GM15510 (cell line): ENCODE measurements around the gene FAT1.

ENCODE experiments used
- POLR2A ChIP-seq: IDR thresholded peaks from 3 replicates; pipeline ENCODE4 v1.6.1; 2011; ENCODE audit warnings: borderline replicate concordance; ENCODE audit not compliant: insufficient read length; ENCODE audit errors: extremely low read depth

The FAT1 gene

DNA sequence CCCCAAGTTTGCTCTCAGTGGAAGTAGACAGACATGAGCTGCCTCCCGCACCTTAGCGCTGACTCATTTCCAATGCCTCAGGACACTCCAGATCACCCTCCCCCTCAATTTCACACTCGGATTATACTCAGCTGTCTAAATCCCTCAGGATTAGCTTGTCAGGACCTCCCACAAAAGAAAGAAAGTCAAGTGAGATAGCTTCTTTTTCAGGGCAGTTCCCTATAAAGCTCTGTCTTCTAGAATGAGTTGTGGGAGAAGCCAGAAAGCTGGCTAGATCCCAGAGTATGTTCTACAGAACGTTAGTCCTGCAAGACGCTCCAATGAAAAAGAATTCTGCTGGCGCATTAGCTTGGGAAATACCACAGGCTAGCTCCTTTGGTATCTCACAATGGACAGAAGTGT is 117.1 kb downstream of the FAT1 start:
- TF ChIP-seq POLR2A, result no peak

DNA sequence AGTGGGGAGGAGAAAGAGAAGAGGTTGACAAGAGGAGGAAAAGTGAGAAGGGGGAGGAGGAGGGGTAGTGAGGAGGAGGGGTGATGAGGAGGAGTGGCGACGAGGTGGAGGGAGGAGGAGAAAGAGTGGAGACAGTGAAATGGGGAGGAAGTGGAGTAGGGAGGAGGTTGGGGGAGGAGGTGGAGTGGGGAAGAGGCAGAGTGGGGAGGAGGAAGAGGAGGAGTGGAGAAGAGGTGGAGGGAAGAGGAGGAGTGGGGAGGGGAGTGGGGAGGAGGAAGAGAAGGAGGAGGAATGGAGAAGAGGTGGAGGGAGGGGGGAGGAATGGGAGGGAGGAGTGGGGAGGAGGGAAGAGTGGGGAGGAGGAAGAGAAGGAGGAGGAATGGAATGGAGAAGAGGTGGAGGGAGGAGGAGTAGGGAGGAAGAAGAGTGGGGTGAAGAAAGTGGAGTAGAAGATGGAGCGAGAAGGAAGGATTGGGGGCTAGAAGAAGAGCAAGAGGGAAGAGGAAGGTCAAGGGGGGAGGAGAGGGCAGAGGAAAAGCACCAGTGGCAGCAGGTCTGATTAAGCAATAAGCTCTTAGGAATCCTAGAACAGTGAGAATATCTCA is 118.3 kb downstream of the FAT1 start:
- TF ChIP-seq POLR2A, result no peak

DNA sequence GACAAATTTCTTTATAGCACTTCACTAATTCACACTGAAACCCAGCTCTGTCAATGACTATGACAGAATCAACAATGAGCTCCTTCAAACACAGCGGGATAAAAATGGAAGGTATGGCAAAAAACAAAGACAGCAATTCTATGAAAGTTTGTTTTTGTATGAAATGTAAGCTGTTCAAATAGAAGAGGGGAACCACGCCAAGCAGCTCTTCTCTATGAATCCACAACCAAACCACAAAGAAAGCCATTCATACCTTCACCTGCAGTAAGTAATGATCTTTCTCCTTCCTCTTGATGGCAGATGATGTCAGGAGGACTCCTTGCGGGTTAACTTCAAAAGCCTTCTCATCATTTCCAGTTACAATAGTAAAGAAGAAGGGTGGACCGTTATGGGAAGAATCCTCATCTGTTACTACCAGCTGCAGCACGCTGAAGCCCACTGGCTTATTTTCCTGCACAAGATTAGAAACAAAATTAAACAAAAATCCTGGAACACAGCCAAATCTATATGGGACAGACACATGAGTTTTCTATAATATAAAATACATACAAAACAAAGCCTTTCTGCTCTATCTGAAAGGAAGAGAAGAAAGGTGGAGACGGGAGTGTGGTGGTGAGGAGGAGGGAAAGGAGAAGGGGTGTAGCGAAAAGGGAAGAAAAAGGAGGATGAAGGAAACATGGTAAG is 119.4 kb downstream of the FAT1 start:
- no peak for TF ChIP-seq POLR2A

DNA sequence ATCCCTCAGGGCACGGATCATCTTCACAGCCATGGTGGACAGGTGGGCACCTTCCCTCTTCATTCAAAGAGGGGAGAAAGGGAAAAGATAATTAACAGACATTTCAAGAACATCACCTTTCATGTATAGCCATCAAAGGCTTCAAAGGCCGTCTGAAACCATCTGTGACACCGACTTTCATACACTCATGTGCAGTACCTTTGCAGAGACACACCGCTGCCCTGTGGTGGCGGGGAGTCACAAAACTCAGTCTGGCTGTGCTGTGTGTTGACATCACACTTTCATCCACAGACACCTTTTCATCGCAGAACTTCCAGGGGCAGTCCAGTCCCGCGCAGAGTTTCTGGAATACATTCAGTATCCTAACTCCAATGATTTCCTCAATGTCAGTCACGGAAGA is 120.7 kb downstream of the FAT1 start:
- TF ChIP-seq POLR2A, result no peak

DNA sequence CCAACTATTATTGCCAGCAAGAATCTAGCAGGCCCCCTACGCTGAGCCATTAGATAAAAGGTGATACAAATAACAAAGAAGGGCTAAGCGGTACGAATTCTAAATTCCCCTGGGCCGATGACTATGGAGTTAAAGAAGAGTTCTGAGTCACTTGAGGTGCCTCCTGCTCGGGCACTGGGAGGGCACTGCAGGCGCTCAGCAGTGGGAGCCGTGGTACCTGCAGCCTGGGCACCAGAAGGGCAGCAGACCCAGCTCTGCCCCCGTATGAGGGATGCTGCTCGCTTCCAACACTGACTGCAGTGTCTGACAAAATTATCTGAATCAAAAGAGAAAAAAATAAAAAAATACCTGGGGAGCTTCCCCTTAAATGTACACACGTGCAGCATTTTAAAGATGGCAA is 124.2 kb downstream of the FAT1 start:
- no peak for TF ChIP-seq POLR2A

DNA sequence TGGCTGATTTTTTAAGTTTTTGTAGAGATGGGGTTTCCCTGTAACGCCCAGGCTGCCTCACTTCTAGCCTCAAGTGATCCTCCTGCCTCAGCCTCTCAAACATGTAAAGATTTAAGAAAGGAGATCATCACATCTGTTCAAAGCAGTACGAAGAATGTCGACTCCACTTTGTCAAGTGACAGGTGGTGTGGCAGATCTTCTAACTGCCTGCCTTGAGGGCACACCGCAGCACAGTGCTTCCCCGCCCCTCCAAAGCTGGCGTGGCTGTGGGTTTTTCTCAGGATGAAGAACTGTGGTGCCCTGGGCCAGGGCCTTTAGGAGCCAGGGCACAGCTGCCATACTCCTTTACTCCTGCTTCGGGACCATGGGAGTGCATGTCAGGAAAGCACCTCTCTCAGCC is 125.0 kb downstream of the FAT1 start:
- TF ChIP-seq POLR2A, result no peak

DNA sequence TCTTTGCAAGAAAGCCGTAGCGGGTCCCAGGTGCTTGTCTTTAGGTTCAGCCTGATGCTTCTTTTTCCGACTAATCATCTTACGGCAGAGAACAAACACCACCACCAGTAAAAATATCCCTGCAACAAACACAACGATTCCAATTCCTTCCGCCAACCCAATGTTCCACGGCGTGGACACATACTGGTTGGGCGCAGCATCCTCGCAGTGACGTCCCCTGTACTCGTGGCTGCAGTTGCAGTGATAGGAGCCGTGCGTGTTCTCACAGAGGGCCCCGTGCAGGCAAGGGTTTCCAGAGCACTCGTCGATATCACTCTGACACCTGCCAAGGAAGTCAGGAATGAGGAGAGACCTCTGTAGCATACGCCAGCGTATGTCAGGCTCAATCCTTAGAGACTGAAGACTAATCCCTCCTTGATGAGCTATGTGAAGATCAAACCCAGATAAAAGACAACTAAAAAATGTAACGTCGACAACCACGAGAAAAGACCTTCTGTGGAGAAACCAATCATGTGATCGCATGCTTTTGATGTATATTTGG is 126.7 kb downstream of the FAT1 start:
- no peak for TF ChIP-seq POLR2A

DNA sequence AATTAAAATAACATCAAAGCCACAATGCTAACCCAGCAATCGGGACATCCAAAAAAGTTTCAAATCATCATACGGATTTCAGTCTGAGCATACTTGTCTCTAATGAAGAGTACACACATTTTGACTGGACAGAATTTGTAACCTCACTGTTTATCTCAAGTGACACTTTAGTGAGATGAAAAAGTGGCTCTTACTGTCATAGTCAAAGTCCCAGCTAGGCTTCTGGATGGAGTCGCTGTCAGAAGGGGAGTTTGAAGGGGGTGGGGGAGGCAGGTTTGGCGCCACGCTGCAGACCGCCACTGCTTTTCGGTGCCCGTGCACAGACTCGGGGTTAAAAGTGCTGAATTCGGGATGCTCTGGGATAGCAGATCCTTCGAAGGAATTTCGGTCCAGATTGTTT is 127.3 kb downstream of the FAT1 start:
- TF ChIP-seq POLR2A, result no peak

DNA sequence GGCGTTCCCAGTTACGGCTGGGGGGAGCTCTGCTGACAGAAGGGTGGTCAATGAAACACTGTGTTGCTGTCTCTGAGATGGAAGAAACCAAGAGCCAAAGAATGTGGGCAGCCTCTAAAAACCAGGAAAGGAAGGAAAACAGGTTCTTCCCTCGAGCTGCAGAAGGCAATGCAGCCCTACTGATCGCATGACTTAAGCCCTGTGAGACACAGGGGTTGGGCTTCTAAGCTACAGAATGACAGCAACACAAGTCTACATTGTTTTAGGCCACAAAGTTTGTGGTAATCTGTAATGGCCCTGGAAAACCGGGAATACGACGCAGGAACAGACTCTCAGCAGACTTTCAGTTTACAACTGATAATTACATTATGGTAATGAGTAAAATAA is 130.1 kb downstream of the FAT1 start:
- TF ChIP-seq POLR2A, result no peak

DNA sequence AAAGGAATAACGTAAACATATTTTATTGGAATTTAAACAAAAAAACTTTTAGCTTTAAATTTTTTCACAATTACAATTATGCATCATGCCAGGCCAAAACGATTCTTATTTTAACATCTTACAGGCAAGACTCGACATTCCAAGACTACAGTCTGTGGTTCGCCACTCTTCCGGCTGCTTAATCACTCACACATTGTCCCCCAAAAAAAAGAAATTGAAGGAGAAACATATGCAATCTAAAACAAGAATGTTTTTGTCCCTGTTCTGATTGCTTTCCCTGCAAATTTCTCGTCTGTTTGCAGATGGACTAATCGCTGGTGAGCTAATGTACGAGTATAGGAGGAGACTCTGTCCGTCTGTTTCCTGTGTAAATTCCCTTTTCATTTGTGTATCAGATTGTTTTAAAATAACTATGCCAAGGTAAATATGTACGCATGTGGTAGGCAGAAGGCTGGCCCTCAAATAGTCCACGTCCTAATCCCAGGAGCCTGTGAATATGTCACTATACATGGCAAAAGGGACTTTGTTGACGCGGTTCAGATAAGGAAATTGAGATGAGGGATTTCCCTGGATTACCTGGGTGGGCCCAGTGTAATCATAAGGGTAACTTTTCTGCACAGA is 130.6 kb downstream of the FAT1 start:
- no peak for TF ChIP-seq POLR2A

DNA sequence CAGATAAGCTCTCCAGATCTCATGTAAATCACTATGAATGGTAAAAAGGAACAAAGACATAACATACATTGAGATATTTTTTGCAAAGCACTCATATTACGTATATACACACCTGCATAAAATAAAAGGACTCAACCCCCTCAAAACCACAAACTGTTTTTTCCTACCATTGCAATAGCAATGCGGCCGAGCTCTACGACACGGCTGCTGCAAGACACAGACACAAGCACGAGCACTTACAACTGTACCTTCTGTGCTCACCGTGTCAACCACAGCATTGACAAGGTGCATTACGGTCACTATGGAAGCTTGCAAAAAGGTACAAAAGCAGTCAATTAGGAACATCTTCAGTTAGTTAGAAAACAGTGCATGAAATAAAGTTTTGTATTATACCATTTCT is 131.2 kb downstream of the FAT1 start:
- no peak for TF ChIP-seq POLR2A

DNA sequence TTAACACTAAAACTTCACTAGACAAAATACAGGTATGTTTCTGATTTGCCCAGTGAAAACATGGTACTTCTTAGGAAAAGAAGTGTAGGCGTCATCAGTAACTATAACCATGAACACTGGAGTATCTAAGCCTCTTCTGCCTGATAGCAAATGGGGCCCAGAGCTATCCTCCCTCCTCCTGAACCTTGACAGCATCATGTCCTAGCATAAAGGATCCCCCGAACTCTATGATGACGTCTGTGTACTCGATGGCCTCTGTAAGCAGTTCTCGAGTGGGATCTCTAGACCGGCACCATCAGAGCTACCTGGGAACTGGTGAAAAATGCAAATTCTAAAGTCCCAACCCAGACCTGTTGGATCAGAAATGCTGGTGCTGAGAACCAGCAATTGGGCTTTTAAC is 132.0 kb downstream of the FAT1 start:
- no peak for TF ChIP-seq POLR2A

DNA sequence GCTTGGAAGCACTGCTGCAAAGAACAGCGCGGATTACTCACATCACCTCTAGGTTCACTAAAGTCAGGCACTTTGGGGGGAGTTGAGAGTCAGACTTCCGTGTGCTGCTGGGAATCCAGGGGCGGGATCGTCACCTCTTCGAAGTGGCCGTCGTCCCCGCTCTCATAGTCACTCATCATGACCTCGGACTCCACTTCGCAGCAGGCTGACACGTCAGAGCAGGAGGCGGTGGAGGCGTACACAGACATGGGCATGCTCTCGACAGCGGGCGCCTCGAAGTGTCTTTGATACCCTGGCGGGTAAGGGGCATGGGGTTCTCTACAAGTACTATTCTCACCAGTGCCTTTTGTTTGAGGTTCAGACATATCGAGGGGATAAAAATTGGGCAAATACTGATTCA is 135.2 kb downstream of the FAT1 start:
- TF ChIP-seq POLR2A, result no peak

DNA sequence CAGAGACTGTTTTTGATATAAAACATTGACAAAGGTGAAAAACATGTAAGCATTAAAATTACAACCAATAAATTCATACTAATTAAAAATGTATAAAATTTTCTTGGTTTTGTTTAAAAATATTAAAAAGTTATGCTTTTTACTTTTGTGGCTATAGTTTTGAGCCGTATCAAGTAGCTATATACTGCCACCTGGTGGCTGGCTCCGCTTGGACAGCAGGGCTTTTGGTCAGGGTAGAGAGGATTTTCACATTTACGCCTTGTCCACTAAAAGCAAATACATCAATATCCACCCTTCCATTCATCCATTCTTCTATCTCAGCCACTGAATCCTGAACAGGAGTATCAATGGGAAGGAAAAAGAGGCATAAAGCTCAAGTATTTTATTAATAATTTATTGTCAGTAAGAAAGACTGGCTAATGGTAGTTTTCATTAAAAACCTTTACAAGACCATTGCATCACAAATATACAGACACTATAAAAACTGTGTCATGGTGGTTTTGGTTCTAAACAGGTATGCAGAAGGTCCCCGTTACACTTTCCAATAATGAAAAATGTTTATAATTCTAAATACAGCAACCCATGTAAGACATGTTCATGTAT is 136.1 kb downstream of the FAT1 start:
- TF ChIP-seq POLR2A, result no peak

DNA sequence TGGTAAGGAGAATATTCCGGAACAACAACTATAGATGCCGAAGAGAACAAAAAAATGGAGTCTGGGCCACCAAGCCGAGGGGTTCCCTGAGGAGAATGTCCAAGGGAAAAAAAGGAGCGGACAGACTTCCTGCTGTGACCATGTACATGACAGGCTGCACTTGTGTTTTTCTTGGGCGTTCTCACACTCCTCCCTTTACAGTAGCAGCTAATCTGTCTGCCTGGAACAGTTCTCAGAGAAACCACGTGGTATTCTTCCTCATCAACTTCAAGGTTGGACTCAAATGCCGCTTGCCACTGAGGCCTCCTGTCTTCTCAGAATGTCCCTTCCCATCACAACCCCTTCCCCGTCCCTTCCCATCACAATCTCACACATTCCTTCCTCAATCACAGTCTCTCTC is 137.5 kb downstream of the FAT1 start:
- TF ChIP-seq POLR2A, result no peak
